ENCODE data around the gene ZNF718.
"Not testable (repeated sequence)": the region's sequence is repeated elsewhere in the genome, so short reads cannot be mapped to it uniquely, and the experiment has no call there.

Gene ZNF718

DNA sequence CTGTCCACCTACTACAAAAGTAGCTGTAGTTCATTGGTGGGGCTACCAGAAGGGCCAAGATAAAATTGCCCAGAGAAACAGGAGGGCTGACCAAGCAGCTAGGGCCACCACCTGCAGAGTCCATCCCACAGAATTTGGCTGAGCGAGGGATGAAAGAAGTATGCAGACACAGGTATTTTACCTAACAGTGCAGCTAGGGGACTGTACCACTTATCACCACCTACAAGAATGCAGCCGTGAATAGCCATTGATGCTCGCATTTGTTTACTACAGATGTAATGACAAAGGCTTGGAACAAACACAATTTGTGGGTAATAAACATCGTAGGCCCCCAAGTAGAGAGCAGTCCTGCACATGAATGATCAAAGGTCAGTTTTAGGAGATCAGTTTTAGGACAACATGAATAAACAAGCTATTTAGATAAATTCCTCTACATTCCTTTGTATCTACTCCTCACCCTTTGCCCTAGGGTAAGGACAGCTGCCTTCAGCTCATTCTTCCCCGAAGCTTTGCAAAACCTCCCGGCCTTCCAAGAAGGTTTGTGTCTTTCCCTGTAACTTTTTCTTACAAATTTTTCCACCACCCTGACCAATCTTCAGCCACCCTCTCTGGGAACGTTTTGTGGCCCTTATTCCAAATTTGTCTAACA is 49.5 kb downstream of the ZNF718 start:
- H2AFZ ChIP-seq (ENCODE audit: low read depth, low read length): no peak overlapping the region
- no peak overlapping the region for H3K4me3 ChIP-seq (ENCODE audit: low read depth in 1 of 2, low read length in 2 of 2)
- H3K9me3 ChIP-seq (ENCODE audit: insufficient read depth, low read length, severe bottlenecking): peaks cover 55% of the 10 kb centered on the region
- H3K27ac ChIP-seq (ENCODE audit: low read length): no peak overlapping the region
- H3K4me1 ChIP-seq (ENCODE audit: insufficient read depth, low read length): no peaks in the 10 kb centered on the region
- TF ChIP-seq EZH2 (IDR thresholded peaks at IDR 0.05; ENCODE audit: borderline replicate concordance, low read depth, low read length, severe bottlenecking): no peak
- TF ChIP-seq, protein P1, sequence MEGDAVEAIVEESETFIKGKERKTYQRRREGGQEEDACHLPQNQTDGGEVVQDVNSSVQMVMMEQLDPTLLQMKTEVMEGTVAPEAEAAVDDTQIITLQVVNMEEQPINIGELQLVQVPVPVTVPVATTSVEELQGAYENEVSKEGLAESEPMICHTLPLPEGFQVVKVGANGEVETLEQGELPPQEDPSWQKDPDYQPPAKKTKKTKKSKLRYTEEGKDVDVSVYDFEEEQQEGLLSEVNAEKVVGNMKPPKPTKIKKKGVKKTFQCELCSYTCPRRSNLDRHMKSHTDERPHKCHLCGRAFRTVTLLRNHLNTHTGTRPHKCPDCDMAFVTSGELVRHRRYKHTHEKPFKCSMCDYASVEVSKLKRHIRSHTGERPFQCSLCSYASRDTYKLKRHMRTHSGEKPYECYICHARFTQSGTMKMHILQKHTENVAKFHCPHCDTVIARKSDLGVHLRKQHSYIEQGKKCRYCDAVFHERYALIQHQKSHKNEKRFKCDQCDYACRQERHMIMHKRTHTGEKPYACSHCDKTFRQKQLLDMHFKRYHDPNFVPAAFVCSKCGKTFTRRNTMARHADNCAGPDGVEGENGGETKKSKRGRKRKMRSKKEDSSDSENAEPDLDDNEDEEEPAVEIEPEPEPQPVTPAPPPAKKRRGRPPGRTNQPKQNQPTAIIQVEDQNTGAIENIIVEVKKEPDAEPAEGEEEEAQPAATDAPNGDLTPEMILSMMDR (IDR thresholded peaks at IDR 0.05; ENCODE audit: borderline replicate concordance, extremely low read depth, low read length, poor library complexity, severe bottlenecking): no peak
- no peak overlapping the region for H3K4me2 ChIP-seq (ENCODE audit: insufficient read depth, low read length)
- DNase-seq: no peak
- H3K36me3 ChIP-seq (ENCODE audit: insufficient read depth, low read length): 0 out of 2 replicates have a peak, but pooled peaks cover 11% of the 10 kb centered on the region
- no peak overlapping the region for H3K9ac ChIP-seq (ENCODE audit: low read depth, low read length)
- no peaks in the 10 kb centered on the region for H3K79me2 ChIP-seq (ENCODE audit: insufficient read depth, low read length)
- no peaks in the 10 kb centered on the region for H3K27me3 ChIP-seq (ENCODE audit: insufficient read depth, low read length, poor library complexity)
- H4K20me1 ChIP-seq (ENCODE audit: insufficient read depth, low read length): no peaks in the 10 kb centered on the region
- ATAC-seq (ENCODE audit: insufficient read depth, low read depth): no peak

DNA sequence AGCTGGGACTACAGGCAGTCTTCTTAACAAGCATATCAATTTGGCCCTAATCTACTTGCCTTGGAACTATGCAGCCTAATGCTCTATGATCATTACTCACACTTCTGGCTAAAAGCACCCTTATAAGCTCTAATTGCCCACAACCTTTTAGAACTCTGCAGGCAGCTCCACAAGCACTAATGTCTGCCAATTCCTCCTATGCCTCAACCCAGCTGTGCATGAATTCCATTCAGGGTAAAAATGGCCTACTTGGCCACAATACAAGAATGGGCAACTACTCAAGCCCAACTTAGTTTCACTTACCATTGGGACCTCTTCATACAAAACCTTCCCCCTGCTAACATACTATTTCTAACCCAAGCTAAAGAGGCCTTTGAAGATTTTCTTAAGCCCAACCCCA is 51.7 kb downstream of the ZNF718 start:
- H3K4me1 ChIP-seq (ENCODE audit: insufficient read depth, low read length): no peaks in the 10 kb centered on the region
- no peak for DNase-seq
- no peak overlapping the region for H2AFZ ChIP-seq (ENCODE audit: low read depth, low read length)
- H3K9ac ChIP-seq (ENCODE audit: low read depth, low read length): no peak overlapping the region
- ATAC-seq (ENCODE audit: insufficient read depth, low read depth): peak; percentile 24; the same call in 1 of the 3 replicates
- no peak overlapping the region for H3K4me3 ChIP-seq (ENCODE audit: low read depth in 1 of 2, low read length in 2 of 2)
- H3K4me2 ChIP-seq (ENCODE audit: insufficient read depth, low read length): no peak overlapping the region
- no peak overlapping the region for H3K27ac ChIP-seq (ENCODE audit: low read length)
- H3K79me2 ChIP-seq (ENCODE audit: insufficient read depth, low read length): no peaks in the 10 kb centered on the region
- H3K36me3 ChIP-seq (ENCODE audit: insufficient read depth, low read length): 0 out of 2 replicates have a peak, but pooled peaks cover 10% of the 10 kb centered on the region
- no peak for TF ChIP-seq EZH2 (IDR thresholded peaks at IDR 0.05; ENCODE audit: borderline replicate concordance, low read depth, low read length, severe bottlenecking)
- TF ChIP-seq, protein P1 (IDR thresholded peaks at IDR 0.05; ENCODE audit: borderline replicate concordance, extremely low read depth, low read length, poor library complexity, severe bottlenecking): no peak
- peaks cover 58% of the 10 kb centered on the region for H3K9me3 ChIP-seq (ENCODE audit: insufficient read depth, low read length, severe bottlenecking)
- no peaks in the 10 kb centered on the region for H4K20me1 ChIP-seq (ENCODE audit: insufficient read depth, low read length)
- no peaks in the 10 kb centered on the region for H3K27me3 ChIP-seq (ENCODE audit: insufficient read depth, low read length, poor library complexity)

DNA sequence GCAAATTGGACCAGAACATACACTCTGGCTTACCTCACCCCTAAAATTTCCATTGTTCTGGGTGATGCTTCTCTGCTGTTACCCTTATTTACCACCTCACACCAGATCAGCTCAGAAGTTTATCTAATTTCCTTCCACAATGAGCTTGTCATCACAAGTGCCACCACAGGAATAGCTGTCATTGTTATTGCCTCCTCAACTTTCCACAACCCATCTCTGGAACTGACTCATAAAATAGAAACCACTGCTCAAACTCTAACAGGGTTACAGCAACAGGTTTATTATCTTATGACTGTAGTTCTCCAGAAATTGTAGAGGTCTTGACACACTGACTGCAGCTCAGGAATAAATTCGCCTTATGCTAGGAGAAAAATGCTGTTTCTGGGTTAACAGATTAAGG is 52.7 kb downstream of the ZNF718 start:
- Histone ChIP-seq H4K20me1 (ENCODE audit: insufficient read depth, low read length) (no peaks in the 10 kb centered on the region), H3K9ac (ENCODE audit: low read depth, low read length) (no peak overlapping the region), H3K4me1 (ENCODE audit: insufficient read depth, low read length) (no peaks in the 10 kb centered on the region), H3K36me3 (ENCODE audit: insufficient read depth, low read length) (0 out of 2 replicates have a peak, but pooled peaks cover under 1% of the 10 kb centered on the region), H3K4me3 (ENCODE audit: low read depth in 1 of 2, low read length in 2 of 2) (no peak overlapping the region), H3K9me3 (ENCODE audit: insufficient read depth, low read length, severe bottlenecking) (peaks cover 52% of the 10 kb centered on the region), H2AFZ (ENCODE audit: low read depth, low read length) (no peak overlapping the region), H3K27me3 (ENCODE audit: insufficient read depth, low read length, poor library complexity) (no peaks in the 10 kb centered on the region), H3K4me2 (ENCODE audit: insufficient read depth, low read length) (no peak overlapping the region), H3K79me2 (ENCODE audit: insufficient read depth, low read length) (no peaks in the 10 kb centered on the region), H3K27ac (ENCODE audit: low read length) (no peak overlapping the region)
- DNase-seq (no peak), ATAC-seq (ENCODE audit: insufficient read depth, low read depth) (no peak)
- TF ChIP-seq, protein P1 (IDR thresholded peaks at IDR 0.05; ENCODE audit: borderline replicate concordance, extremely low read depth, low read length, poor library complexity, severe bottlenecking): no peak

DNA sequence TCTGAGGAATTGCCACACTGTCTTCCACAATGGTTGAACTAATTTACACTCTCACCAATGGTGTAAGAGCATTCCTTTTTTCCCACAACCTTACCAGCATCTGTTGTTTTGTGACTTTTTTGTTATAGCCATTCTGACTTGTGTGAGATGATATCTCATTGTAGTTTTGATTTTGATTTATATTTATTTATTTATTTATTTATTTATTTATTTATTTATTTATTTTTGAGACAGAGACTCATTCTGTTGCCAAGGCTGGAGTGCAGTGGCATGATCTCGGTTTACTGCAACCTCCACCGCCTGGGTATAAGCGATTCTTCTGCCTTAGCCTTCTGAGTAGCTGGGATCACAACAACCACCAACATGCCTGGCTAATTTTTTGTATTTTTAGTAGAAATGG is 57.9 kb downstream of the ZNF718 start:
- H4K20me1 ChIP-seq (ENCODE audit: insufficient read depth, low read length); H3K4me3 ChIP-seq (ENCODE audit: low read depth in 1 of 2, low read length in 2 of 2); H3K27me3 ChIP-seq (ENCODE audit: insufficient read depth, low read length, poor library complexity); H3K9ac ChIP-seq (ENCODE audit: low read depth, low read length); H3K36me3 ChIP-seq (ENCODE audit: insufficient read depth, low read length); DNase-seq; H3K79me2 ChIP-seq (ENCODE audit: insufficient read depth, low read length); ATAC-seq (ENCODE audit: insufficient read depth, low read depth); H3K4me1 ChIP-seq (ENCODE audit: insufficient read depth, low read length); H2AFZ ChIP-seq (ENCODE audit: low read depth, low read length); H3K4me2 ChIP-seq (ENCODE audit: insufficient read depth, low read length); H3K27ac ChIP-seq (ENCODE audit: low read length): not testable (repeated sequence)
- H3K9me3 ChIP-seq (ENCODE audit: insufficient read depth, low read length, severe bottlenecking): peaks cover 17% of the 10 kb centered on the region

Measured in DND-41 (cell line).